NCI-H146 (cell line): Measurements from ENCODE around the gene RPL12.

ENCODE experiments used
- DNase-seq: peaks from one replicate; lab custom pipeline; 2025; lab: John Stamatoyannopoulos, UW

Gene RPL12

DNA sequence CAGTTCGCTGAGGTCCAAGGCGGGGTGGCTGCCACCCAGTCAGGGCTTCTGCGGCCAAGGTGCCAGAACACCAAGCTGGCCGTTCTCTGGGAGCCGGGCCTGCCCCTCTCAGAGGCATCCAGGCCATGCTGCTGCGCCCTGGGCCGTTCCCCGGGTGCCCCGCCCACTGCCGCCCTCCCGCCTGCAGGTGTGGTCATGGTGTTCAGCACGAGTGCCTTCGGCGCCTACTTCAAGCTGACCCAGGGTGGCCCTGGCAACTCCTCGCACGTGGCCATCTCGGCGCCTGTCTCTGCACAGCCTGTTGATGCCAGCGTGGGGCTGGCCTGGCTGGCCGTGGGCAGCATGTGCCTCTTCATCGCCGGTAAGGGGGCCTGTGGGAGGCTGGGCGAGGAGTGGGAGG is 46.6 kb downstream of the RPL12 start:
- no peak for DNase-seq

DNA sequence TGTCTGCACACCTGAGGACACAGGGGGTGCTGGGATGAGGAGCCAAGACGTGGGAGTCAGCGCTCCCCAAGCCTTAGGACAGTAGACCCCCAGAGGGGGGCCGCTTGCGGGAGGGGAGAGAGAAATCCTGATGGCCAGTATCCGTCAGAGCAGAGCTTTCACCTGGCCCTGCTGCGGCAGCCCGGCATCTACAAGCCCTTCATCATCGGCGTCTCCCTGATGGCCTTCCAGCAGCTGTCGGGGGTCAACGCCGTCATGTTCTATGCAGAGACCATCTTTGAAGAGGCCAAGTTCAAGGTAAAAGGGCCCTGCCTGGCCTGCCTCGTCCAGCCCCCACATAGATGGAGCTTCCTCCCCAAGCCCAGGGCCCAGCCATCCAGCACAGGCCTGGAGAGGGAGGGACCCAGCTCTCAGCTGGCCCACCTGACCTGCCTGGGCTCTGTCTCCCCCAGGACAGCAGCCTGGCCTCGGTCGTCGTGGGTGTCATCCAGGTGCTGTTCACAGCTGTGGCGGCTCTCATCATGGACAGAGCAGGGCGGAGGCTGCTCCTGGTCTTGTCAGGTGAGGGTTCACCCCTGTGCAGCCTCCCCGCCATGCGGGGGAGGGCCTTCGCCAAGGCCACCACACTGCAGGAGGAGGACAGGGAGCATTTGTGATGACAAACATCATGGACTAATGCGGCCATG is 47.6 kb downstream of the RPL12 start:
- DNase-seq = no peak

DNA sequence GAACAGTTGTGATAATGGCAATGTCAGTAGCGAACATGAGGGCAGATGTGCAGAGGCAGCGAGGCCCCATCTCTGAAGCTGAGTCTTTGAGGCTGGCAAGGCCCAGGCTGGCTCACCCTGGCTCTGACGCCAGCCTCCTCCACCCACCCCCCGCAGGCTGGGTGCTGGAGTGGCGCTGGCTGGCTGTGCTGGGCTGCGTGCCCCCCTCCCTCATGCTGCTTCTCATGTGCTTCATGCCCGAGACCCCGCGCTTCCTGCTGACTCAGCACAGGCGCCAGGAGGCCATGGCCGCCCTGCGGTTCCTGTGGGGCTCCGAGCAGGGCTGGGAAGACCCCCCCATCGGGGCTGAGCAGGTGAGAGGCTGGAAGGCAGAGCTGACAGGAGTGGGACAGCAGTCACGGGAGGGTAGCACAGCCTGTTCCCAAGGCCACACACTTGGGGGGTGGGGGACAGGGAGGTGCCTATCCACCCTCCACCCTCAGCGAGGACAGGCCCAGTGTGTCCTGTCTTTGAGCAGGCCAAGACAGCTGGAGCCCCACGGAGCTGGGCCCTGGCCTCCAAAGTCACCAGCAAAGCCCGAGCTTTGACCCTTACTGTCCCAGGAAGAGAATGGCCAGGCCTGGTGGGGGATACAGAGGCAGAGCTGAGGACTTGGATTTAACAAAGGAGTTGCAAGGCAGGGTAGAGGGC is 48.7 kb downstream of the RPL12 start:
- DNase-seq = no peak

DNA sequence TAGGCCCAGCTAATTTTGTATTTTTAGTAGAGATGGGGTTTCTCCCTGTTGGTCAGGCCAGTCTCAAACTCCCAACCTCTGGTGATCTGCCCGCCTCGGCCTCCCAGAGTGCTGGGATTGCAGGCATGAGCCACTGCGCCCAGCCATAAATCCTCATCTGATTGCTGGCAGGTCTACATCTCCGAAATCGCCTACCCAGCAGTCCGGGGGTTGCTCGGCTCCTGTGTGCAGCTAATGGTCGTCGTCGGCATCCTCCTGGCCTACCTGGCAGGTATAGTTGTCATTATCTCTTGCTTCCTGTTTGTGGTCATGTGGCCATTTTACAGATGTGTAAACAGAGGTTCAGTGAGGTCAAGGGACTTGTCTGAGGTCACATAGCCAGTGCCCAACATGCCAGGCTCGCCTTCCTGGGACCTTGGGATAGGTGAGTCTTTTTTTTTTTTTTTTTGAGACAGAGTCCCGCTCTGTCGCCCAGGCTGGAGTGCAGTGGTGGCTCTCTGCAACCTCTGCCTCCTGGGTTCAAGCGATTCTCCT is 51.4 kb downstream of the RPL12 start:
- DNase-seq = no peak

DNA sequence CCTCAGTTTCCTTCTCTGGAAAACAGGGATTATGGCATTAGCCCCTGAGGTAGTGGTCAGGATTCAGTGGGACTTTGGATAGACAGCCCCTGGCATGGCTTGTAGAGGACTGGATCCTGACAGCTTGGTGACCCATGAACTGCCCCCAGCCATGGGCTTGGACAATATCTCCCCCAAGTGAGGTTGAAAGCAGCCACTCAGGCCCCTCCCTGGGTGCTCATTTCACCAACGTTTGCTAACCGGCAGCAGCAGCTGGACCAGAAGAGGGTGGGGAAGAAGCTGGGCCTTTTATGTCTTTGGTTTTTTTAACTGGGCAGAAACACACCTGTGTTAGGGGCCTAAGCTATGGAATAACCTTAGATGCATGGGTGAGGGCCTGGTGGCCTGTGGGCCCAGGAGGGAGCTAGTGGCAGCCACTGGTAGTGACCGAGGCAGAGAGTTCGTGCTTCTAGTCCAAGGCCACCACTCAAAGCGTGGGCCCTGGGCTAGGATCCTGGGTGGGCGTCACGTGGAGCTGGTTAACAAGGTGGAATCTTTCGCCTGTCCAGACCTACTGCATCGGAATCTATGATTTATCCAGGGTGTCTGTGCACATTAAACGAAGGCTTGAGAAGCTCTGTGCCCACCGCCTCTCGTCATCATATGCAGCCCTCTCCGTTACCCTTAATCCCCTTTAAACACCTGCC is 52.3 kb downstream of the RPL12 start:
- DNase-seq = no peak

DNA sequence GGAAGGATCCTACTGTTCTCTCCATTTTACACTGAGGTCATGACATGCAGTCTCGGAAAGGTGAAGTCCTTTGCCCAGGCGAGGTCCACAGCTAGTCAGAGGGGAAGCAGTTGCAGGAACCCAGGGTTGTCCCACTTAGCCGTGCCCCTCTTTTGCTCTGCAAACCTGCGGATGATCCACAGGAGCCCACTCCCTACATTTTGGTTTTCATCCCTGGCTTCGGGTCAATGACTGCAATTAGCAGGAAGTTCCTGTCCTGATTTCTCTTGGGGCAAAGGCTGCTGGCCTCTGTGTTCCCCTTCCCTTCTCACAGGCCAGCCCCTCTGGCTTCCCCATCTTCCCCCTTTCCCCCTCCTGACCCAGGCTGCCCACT is 52.9 kb downstream of the RPL12 start:
- DNase-seq = no peak
